Thyroid gland (tissue), 4 donors: ENCODE data around the gene SPATA31D4. TPM values are rescaled to one million over a fixed set of nuclear protein-coding genes. Genes with fewer than 3 reads are reported as not detected.
"Not testable (repeated sequence)": the region's sequence is repeated elsewhere in the genome, so short reads cannot be mapped to it uniquely, and the experiment has no call there.

Experiments used
- DNase-seq, 2 donors: peaks; one replicate each; pipeline ENCODE4 v3.0.0-alpha.2; 2019
- H3K27ac ChIP-seq, 3 donors: fragments of 200-600 bp; sonication (generic); 1 replicate in 2 of 3; 2 replicates in 1 of 3; pipeline ENCODE4 v1.5.1; 2016 to 2019; ENCODE audit warnings: mild to moderate bottlenecking in 1 of 3, moderate library complexity in 1 of 3
- H3K27me3 ChIP-seq: fragments of 200-600 bp; sonication (generic); one replicate; pipeline ENCODE4 v1.5.1; 2019
- H3K36me3 ChIP-seq, 2 donors: fragments of 200-600 bp; sonication (generic); one replicate each; pipeline ENCODE4 v1.5.1; 2016 to 2019
- H3K4me1 ChIP-seq, 2 donors: fragments of 200-600 bp; sonication (generic); one replicate each; pipeline ENCODE4 v1.5.1; 2017 to 2019
- H3K4me3 ChIP-seq, 3 donors: fragments of 200-600 bp; sonication (generic); replicated peaks in 1 of 3; 1 replicate in 2 of 3; 2 replicates in 1 of 3; pipeline ENCODE4 v1.5.1; 2016; ENCODE audit warnings: mild to moderate bottlenecking in 1 of 3
- H3K9me3 ChIP-seq: fragments of 200-600 bp; sonication (generic); one replicate; pipeline ENCODE4 v1.5.1; 2017
- POLR2A ChIP-seq, 2 donors: fragments of 450-650 bp; IDR thresholded peaks; one replicate each; pipeline ENCODE4 v1.6.1; 2017; ENCODE audit warnings: antibody characterized with exemption in 2 of 2, mild to moderate bottlenecking in 2 of 2, moderate library complexity in 1 of 2
- WGBS, 2 donors: methylation state at CpG; one replicate each; pipeline ENCODE4 v1.1.5; 2017; 5-methylcytosine and 5-hydroxymethylcytosine counted together
- intact Hi-C: fragments of 100-400 bp; cut with DNase I; formaldehyde crosslinking; loops from one replicate; pipeline ENCODE4 v1.15.1; 2023
- total RNA-seq, 4 donors: library from RNA; depleted of rRNA; stranded (reverse); fragments of >200 nt; gene quantifications; one replicate each; pipeline ENCODE4 v1.2.3, GENCODE V29; 2016
- TF ChIP-seq, protein P1 (sequence below), 6 experiments: fragments of 200-600 bp in 3 of 6; fragments of 450-650 bp in 3 of 6; sonication (generic) in 3 of 6; IDR thresholded peaks; one replicate each; pipeline ENCODE4 v1.5.1; 2016 to 2019; ENCODE audit warnings: antibody characterized with exemption in 6 of 6, mild to moderate bottlenecking in 2 of 6, inconsistent platforms in 1 of 6, moderate library complexity in 1 of 6

SPATA31D4 gene
- total RNA-seq, 4 donors from 2014 or later = not detected

DNA sequence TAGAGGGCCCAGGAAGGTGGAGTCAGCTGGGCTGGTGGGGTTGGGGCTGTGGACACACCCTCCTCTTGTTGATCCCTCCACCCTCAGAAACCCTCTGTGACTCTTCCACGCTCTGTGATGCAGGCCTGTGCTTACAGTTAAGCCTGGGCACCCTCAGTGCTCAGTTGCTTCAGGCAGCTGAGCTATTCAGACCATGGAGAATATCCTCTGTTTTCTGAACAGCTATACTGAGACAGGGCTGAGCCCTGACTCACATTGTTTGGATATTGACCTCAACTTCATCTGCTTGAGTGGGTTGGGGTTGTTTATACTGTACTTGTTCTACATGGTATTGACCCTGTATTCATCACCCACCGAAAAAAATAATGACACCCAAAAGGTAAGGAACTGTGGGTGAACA is 15.2 kb downstream of the SPATA31D4 start, which contains the start of gene SPATA31D3:
SPATA31D3 (plus strand) TSS at position 108 of the 400 bp plus-strand sequence; CDS start at position 194, 86 bp downstream.
- no CpG with 5 or more reads among the region's 2 CpGs for WGBS, 2 donors
- H3K4me1 ChIP-seq, intact Hi-C loops, H3K36me3 ChIP-seq, H3K9me3 ChIP-seq, H3K27ac ChIP-seq, DNase-seq, H3K4me3 ChIP-seq, H3K27me3 ChIP-seq: not testable (repeated sequence)

DNA sequence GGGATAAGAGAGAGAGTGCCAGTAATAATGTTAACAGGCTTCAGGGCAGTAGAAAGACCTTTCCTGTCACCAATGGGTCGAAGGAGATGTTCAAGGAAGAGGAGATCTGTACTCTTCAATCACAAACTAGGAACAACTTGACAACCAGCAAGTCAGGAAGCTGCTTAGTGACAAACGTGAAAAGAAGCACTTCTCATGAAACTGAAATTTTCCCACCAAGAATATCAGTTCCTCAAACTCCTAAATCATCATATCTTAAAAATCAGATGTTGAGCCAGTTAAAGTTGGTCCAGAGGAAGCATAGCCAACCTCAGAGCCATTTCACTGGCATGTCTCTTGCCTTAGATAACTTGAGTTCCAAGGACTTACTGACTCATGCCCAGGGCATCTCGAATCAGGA is 20.4 kb downstream of the SPATA31D4 start:
- H3K27ac ChIP-seq, DNase-seq, H3K4me3 ChIP-seq, H3K4me1 ChIP-seq, H3K27me3 ChIP-seq, H3K36me3 ChIP-seq, H3K9me3 ChIP-seq, intact Hi-C loops: not testable (repeated sequence)
- WGBS, 2 donors = 80% methylated on average over 1 of the region's 3 CpGs; no CpG with 5 or more reads in 1 of the 2 donors

DNA sequence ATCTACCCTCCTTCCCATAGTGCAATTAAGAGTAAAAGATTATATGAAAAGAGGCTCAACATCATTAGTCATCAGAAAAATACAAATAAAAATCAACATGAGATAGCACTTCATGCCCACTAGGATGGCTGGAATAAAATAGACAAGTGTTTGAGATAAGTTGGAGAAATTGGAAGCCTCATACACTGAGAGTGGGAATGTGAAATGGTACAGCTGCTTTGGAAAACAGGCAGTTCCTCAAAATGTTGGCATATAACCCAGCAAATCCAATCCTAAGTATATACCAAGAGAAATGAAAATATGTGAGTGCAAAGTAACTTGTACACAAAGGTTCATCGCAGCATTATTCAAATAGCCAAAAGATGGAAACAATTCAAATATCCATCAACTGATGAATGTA is 24.9 kb downstream of the SPATA31D4 start:
- intact Hi-C loops = no loop called here
- TF ChIP-seq, protein P1, sequence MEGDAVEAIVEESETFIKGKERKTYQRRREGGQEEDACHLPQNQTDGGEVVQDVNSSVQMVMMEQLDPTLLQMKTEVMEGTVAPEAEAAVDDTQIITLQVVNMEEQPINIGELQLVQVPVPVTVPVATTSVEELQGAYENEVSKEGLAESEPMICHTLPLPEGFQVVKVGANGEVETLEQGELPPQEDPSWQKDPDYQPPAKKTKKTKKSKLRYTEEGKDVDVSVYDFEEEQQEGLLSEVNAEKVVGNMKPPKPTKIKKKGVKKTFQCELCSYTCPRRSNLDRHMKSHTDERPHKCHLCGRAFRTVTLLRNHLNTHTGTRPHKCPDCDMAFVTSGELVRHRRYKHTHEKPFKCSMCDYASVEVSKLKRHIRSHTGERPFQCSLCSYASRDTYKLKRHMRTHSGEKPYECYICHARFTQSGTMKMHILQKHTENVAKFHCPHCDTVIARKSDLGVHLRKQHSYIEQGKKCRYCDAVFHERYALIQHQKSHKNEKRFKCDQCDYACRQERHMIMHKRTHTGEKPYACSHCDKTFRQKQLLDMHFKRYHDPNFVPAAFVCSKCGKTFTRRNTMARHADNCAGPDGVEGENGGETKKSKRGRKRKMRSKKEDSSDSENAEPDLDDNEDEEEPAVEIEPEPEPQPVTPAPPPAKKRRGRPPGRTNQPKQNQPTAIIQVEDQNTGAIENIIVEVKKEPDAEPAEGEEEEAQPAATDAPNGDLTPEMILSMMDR (IDR thresholded peaks at IDR 0.05) = no peak
- TF ChIP-seq POLR2A (IDR thresholded peaks at IDR 0.05) = no peak
- H3K27me3 ChIP-seq = no peaks in the 10 kb centered on the region
- H3K4me3 ChIP-seq = no peak overlapping the region
- WGBS, 2 donors = 98 to 100% methylated on average over 1 of the region's 1 CpG
- no peaks in the 10 kb centered on the region for H3K9me3 ChIP-seq
- H3K36me3 ChIP-seq = no peaks in the 10 kb centered on the region
- no peak for DNase-seq
- no peaks in the 10 kb centered on the region for H3K4me1 ChIP-seq
- no peak overlapping the region for H3K27ac ChIP-seq

DNA sequence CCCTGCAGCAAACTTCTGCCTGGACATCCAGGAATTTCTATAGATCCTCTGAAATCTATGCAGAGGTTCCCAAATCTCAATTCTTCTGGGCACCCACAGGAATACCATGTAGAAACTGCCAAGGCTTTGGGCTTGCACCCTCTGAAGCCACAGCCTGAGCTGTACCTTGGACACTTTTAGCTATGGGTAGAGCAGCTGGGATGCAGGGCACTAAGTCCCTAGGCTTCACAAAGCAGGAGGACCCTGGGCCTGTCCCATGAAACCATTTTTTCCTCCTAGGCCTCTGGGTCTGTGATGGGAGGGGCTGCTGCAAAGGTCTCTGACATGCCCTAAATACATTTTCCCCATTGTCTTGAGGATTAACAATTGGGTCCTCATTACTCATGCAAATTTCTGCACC is 27.4 kb downstream of the SPATA31D4 start:
- no peak for DNase-seq
- Histone ChIP-seq H3K4me1 (no peaks in the 10 kb centered on the region), H3K27me3 (no peaks in the 10 kb centered on the region), H3K9me3 (no peaks in the 10 kb centered on the region), H3K36me3 (no peaks in the 10 kb centered on the region), H3K27ac (no peak overlapping the region), H3K4me3 (no peak overlapping the region)
- TF ChIP-seq, protein P1 (IDR thresholded peaks at IDR 0.05) = no peak
- TF ChIP-seq POLR2A (IDR thresholded peaks at IDR 0.05) = no peak
- intact Hi-C loops = no loop called here

DNA sequence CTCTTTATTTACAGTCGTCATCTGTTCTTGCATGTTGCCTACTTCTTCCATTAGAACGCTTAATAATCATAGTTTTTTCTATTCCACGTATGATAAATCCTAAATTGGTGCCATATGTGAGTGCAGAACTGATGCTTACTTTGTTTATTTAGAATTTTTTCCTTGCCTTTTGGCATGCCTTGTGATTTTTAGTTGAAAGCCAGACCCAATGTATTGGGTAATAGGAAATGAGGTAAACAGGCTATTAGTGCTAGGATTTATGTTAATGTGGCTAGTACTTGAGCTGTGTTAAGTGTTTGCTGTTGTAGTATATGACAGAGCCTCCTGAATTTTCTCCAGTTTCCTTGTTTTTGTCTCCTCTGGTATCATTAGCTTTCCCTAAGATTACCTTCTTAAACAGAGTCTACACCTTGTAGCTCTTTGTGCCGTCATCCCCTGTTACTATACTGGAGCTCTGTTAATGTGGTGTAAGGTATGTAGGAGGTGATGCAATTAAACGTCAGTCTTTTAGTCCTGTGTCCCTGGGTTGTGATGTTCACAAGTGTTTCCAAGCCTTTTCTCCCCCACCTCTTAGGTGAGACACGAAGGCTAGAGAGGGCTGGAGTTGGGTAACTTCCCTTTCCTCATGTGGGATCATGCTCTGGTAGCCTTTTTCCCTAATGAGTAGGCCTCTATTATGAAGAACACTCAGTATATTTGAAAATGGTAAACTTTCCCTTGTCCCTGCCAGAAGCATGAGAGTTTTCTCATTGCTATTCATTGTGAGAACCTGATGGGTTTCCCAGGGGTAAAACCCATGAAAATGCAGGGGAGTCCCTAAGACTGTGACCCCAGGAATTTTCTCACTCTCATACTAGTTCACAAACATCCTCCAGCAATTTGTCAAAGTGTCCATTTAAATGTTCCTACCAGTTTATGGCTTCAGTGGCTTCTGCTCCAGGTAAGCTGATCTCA is 36.3 kb downstream of the SPATA31D4 start:
- intact Hi-C loops = no loop called here
- no peak for DNase-seq

DNA sequence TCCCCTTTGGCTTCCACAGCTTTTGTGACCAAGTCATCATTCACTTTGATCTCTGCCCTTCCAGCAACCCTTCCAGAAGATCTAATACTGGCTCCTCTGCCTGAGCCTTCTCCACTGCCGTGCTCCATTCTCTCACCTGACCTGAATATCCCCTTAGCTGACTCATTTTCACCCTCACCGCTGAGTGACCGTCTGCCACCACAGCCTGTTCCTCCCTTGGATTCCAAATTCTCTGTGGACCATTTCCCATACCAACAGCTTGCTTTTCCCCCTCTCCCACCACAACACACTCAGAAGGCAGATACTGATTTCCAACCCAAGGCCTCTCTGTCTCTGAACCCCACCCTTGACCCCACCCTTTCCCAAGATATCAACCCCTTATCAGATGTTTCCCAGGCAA is 39.8 kb downstream of the SPATA31D4 start:
- no peak for DNase-seq
- H3K36me3 ChIP-seq = no peaks in the 10 kb centered on the region
- WGBS, 2 donors = 92 to 96% methylated on average over 3 of the region's 3 CpGs
- intact Hi-C loops = no loop called here
- no peaks in the 10 kb centered on the region for H3K27me3 ChIP-seq
- H3K27ac ChIP-seq = no peak overlapping the region
- no peak for TF ChIP-seq POLR2A (IDR thresholded peaks at IDR 0.05)
- TF ChIP-seq, protein P1 (IDR thresholded peaks at IDR 0.05) = no peak
- H3K9me3 ChIP-seq = no peaks in the 10 kb centered on the region
- no peaks in the 10 kb centered on the region for H3K4me1 ChIP-seq
- H3K4me3 ChIP-seq = no peak overlapping the region

More for the DNA sequence above, 36.3 kb downstream of the SPATA31D4 start:
- Histone ChIP-seq H3K27ac (no peak overlapping the region), H3K4me1 (no peaks in the 10 kb centered on the region), H3K4me3 (no peak overlapping the region), H3K36me3 (no peaks in the 10 kb centered on the region), H3K9me3 (no peaks in the 10 kb centered on the region), H3K27me3 (no peaks in the 10 kb centered on the region)
- TF ChIP-seq, protein P1 (IDR thresholded peaks at IDR 0.05) = no peak
- TF ChIP-seq POLR2A (IDR thresholded peaks at IDR 0.05) = no peak
- 82 to 85% methylated on average over 6 of the region's 6 CpGs for WGBS, 2 donors
